Measurements from ENCODE around the gene HCK. TPM values are rescaled to one million over a fixed set of nuclear protein-coding genes. Genes with fewer than 3 reads are reported as not detected.
A peak's percentile ranks its signal among the peaks of the same experiment; 100 is the strongest.

Gene HCK
- total RNA-seq, 2 donors from 2014 or later, result 0.24 to 0.40 TPM

DNA sequence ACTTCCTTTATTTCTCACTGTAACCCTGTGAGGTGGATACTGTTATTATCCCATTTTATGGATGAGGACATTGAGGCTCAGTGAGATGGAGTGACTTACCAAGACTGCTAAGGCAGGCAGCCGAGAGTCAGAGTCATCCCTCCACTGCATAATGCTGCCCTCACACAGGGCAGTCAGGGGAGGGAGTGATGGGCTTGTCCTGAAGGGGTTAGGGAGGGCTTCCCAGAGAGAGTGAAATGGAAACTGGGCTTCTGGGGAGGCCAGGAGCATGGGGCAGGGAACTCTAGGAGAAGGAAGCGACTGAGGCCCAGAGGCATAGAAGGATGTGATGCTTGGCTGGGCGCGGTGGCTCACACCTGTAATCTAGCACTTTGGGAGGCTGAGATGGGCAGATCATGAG lies 88.6 kb downstream of the HCK start:
- Mint-ChIP-seq H3K4me3 (no peak overlapping the region), H3K27me3 (ENCODE audit: insufficient read depth) (no peaks in the 10 kb centered on the region)
- H3K27ac ChIP-seq (ENCODE audit: low read depth, low read length), result no peak overlapping the region

DNA sequence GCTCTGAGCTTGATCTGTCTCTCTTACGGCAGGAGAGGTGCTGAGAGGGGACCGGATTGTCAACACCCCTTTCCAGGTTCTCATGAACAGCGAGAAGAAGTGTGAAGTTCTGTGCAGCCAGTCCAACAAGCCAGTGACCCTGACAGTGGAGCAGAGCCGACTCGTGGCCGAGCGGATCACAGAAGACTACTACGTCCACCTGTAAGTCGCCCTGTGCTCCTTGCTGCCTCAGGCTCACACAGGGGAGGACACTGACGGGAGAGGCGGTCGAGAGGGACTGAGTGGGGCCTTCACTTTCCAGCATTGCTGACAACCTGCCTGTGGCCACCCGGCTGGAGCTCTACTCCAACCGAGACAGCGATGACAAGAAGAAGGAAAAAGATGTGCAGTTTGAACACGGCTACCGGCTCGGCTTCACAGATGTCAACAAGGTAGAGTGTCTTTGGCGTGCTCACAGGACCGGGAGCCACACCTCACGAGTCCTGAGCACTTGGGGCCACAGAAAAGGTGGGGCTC lies 89.5 kb downstream of the HCK start:
- Mint-ChIP-seq H3K4me3 (no peak overlapping the region), H3K9me3 (no peaks in the 10 kb centered on the region), H3K4me1 (peaks cover 5% of the 10 kb centered on the region), H3K27me3 (ENCODE audit: insufficient read depth) (no peaks in the 10 kb centered on the region), H3K36me3 (ENCODE audit: low read depth) (peaks cover 87% of the 10 kb centered on the region), H3K27ac (peak overlapping the region; percentile 65)
- TF ChIP-seq, protein P1, sequence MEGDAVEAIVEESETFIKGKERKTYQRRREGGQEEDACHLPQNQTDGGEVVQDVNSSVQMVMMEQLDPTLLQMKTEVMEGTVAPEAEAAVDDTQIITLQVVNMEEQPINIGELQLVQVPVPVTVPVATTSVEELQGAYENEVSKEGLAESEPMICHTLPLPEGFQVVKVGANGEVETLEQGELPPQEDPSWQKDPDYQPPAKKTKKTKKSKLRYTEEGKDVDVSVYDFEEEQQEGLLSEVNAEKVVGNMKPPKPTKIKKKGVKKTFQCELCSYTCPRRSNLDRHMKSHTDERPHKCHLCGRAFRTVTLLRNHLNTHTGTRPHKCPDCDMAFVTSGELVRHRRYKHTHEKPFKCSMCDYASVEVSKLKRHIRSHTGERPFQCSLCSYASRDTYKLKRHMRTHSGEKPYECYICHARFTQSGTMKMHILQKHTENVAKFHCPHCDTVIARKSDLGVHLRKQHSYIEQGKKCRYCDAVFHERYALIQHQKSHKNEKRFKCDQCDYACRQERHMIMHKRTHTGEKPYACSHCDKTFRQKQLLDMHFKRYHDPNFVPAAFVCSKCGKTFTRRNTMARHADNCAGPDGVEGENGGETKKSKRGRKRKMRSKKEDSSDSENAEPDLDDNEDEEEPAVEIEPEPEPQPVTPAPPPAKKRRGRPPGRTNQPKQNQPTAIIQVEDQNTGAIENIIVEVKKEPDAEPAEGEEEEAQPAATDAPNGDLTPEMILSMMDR (conservative IDR thresholded peaks at IDR 0.05), result no peak
- no peak for DNase-seq
- no peaks in the 10 kb centered on the region for H3K27me3 ChIP-seq (ENCODE audit: control insufficient read depth, insufficient read depth, low read length, poor library complexity, severe bottlenecking)
- no peaks in the 10 kb centered on the region for H3K9me3 ChIP-seq (ENCODE audit: control insufficient read depth, low read length)
- H3K27ac ChIP-seq (ENCODE audit: low read depth, low read length), result no peak overlapping the region
- no peak overlapping the region for H3K9ac ChIP-seq (ENCODE audit: extremely low read depth, low read length, poor library complexity, severe bottlenecking)
- WGBS, 2 experiments (ENCODE audit: insufficient coverage in 1 of 2, insufficient read length in 1 of 2), result 95% methylated on average over 19 to 21 of the region's 21 CpGs
- no peaks in the 10 kb centered on the region for H3K4me1 ChIP-seq (ENCODE audit: control insufficient read depth, insufficient read depth, low read length)
- peaks cover 90% of the 10 kb centered on the region for H3K36me3 ChIP-seq (ENCODE audit: control insufficient read depth, insufficient read depth, low read length)
- no peak overlapping the region for H3K4me3 ChIP-seq (ENCODE audit: low read length)

More for the DNA sequence above, 88.6 kb downstream of the HCK start:
- Mint-ChIP-seq H3K27ac (no peak overlapping the region), H3K9me3 (no peaks in the 10 kb centered on the region), H3K36me3 (ENCODE audit: low read depth) (peaks cover 84% of the 10 kb centered on the region), H3K4me1 (peaks cover 5% of the 10 kb centered on the region)
- Histone ChIP-seq H3K36me3 (ENCODE audit: control insufficient read depth, insufficient read depth, low read length) (peaks cover 90% of the 10 kb centered on the region), H3K4me1 (ENCODE audit: control insufficient read depth, insufficient read depth, low read length) (no peaks in the 10 kb centered on the region), H3K9ac (ENCODE audit: extremely low read depth, low read length, poor library complexity, severe bottlenecking) (no peak overlapping the region), H3K9me3 (ENCODE audit: control insufficient read depth, low read length) (no peaks in the 10 kb centered on the region), H3K27me3 (ENCODE audit: control insufficient read depth, insufficient read depth, low read length, poor library complexity, severe bottlenecking) (no peaks in the 10 kb centered on the region), H3K4me3 (ENCODE audit: low read length) (no peak overlapping the region)
- 90 to 100% methylated on average over 4 of the region's 4 CpGs for WGBS, 2 experiments (ENCODE audit: insufficient coverage in 1 of 2, insufficient read length in 1 of 2)
- TF ChIP-seq, protein P1 (conservative IDR thresholded peaks at IDR 0.05), result no peak
- DNase-seq, result no peak

GRCh38 chr20:32142088-32142487 lies 90.0 kb downstream of the HCK start:
- Mint-ChIP-seq H3K9me3 (no peaks in the 10 kb centered on the region), H3K36me3 (ENCODE audit: low read depth) (peaks cover 90% of the 10 kb centered on the region)

More at GRCh38 chr20:32142088-32142487, 90.0 kb downstream of the HCK start:
- Histone ChIP-seq H3K36me3 (ENCODE audit: control insufficient read depth, insufficient read depth, low read length) (peaks cover 91% of the 10 kb centered on the region), H3K4me1 (ENCODE audit: control insufficient read depth, insufficient read depth, low read length) (no peaks in the 10 kb centered on the region), H3K9ac (ENCODE audit: extremely low read depth, low read length, poor library complexity, severe bottlenecking) (no peak overlapping the region), H3K27me3 (ENCODE audit: control insufficient read depth, insufficient read depth, low read length, poor library complexity, severe bottlenecking) (no peaks in the 10 kb centered on the region), H3K27ac (ENCODE audit: low read depth, low read length) (no peak overlapping the region), H3K4me3 (ENCODE audit: low read length) (no peak overlapping the region), H3K9me3 (ENCODE audit: control insufficient read depth, low read length) (no peaks in the 10 kb centered on the region)
- TF ChIP-seq, protein P1 (conservative IDR thresholded peaks at IDR 0.05), result no peak
- Mint-ChIP-seq H3K27me3 (ENCODE audit: insufficient read depth) (no peaks in the 10 kb centered on the region), H3K27ac (no peak overlapping the region), H3K4me1 (peaks cover 5% of the 10 kb centered on the region), H3K4me3 (no peak overlapping the region)
- WGBS, 2 experiments (ENCODE audit: insufficient coverage in 1 of 2, insufficient read length in 1 of 2), result 90 to 100% methylated on average over 2 to 5 of the region's 5 CpGs
- no peak for DNase-seq
